ENCODE data around the gene DNAJB14. TPM values are rescaled to one million over a fixed set of nuclear protein-coding genes. Genes with fewer than 3 reads are reported as not detected.

The DNAJB14 gene
- total RNA-seq, 1 experiment from 2014 or later, result 18.9 TPM

DNA sequence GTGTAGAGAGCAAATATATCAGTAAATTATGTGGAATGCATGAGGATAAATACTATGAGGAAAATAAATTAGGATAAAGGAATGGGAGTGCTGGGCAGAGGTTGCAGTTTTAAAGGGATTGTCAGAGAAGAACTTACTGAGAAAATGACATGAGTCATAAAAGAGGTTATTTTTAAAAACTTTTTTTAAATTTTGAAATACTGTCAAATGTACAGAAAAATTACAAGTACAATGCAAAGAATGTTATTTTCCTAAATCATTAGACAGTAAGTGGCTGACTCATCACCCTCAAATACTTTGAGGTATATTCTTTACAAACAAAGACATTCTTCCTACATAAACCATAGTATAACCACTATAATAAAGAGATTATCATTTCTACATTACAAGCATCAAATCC lies 33.5 kb upstream of the DNAJB14 start:
- no peaks in the 10 kb centered on the region for H3K9me3 ChIP-seq (ENCODE audit: low read length)
- H4K20me1 ChIP-seq (ENCODE audit: low read length), result no peaks in the 10 kb centered on the region
- H3K4me3 ChIP-seq (ENCODE audit: low read length), result no peak overlapping the region
- no peaks in the 10 kb centered on the region for H3K36me3 ChIP-seq (ENCODE audit: low read depth, low read length)
- ATAC-seq, result peak; percentile 65
- no peak for TF ChIP-seq EZH2 (IDR thresholded peaks at IDR 0.05; ENCODE audit: low read length, unreplicated experiment)
- H3K79me2 ChIP-seq (ENCODE audit: low read length), result no peaks in the 10 kb centered on the region
- H3K9me2 ChIP-seq (replicated peaks; ENCODE audit: low read length), result no peaks in the 10 kb centered on the region
- intact Hi-C loops (cut with micrococcal nuclease), result no loop called here
- CTCF ChIA-PET, result no interaction called here
- H3K9ac ChIP-seq (ENCODE audit: low read length), result no peak overlapping the region
- no peaks in the 10 kb centered on the region for H3K27me3 ChIP-seq (ENCODE audit: low read length)
- no peak overlapping the region for H3K27ac ChIP-seq (ENCODE audit: low read length)
- POLR2A ChIA-PET (ENCODE audit: unreplicated experiment), result interaction anchor here (0.7 kb wide), 1 partner anchor 85 kb away, joined by 3 read pairs; the partner anchor contains the start of gene LAMTOR3
- peak; percentile 54 for DNase-seq
- peaks cover 9% of the 10 kb centered on the region; the same call in 1 of the 2 replicates for H3K4me1 ChIP-seq (ENCODE audit: insufficient read depth, low read length)
- H3F3A ChIP-seq (ENCODE audit: low read length, unreplicated experiment), result no peaks in the 10 kb centered on the region
- H2AFZ ChIP-seq (ENCODE audit: low read length), result no peak overlapping the region
- no TSS peak for BruUV-seq (replicated peaks)
- H3K4me2 ChIP-seq (ENCODE audit: low read length), result no peak overlapping the region

DNA sequence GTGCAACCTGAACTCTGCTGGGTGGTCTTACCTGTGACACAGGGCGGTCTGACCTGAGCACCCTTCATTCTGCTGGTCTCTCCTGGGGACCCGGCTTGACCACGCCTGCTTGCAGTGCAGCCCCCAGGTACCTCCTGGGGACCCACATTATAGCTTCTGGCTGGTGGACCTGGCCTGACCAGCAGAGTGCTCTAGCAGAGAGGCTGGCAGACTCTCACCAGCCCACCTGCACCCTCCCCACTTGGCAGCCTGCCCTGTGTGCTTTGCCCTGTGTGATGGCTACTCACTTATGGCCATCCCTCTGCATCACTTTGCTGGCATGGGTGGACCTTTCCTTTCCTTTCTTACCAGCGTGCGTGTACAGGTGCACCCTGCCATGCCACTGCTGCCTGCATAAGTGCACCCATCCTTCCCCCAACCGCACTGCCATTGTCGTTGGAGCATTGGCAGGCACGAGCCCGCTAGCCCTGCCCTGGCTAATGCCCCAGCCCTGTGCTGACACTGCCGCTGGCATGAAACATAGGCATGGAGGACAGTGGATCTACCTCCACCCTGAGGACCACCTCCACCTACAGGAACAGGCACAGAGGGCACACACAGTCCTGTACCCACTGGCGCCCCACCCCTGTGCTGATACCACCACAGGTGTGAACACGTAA lies 25.2 kb upstream of the DNAJB14 start:
- Histone ChIP-seq H3K9ac (ENCODE audit: low read length) (no peak overlapping the region), H3K79me2 (ENCODE audit: low read length) (no peaks in the 10 kb centered on the region), H3F3A (ENCODE audit: low read length, unreplicated experiment) (no peaks in the 10 kb centered on the region), H3K9me2 (replicated peaks; ENCODE audit: low read length) (no peaks in the 10 kb centered on the region), H3K4me2 (ENCODE audit: low read length) (no peak overlapping the region), H4K20me1 (ENCODE audit: low read length) (no peaks in the 10 kb centered on the region), H3K36me3 (ENCODE audit: low read depth, low read length) (no peaks in the 10 kb centered on the region), H3K4me1 (ENCODE audit: insufficient read depth, low read length) (peaks cover 8% of the 10 kb centered on the region; the same call in 1 of the 2 replicates), H3K27me3 (ENCODE audit: low read length) (no peaks in the 10 kb centered on the region), H3K4me3 (ENCODE audit: low read length) (no peak overlapping the region), H2AFZ (ENCODE audit: low read length) (no peak overlapping the region), H3K27ac (ENCODE audit: low read length) (no peak overlapping the region), H3K9me3 (ENCODE audit: low read length) (no peaks in the 10 kb centered on the region)
- ChIA-PET CTCF (no interaction called here), POLR2A (ENCODE audit: unreplicated experiment) (no interaction called here)
- TF ChIP-seq, protein P1, sequence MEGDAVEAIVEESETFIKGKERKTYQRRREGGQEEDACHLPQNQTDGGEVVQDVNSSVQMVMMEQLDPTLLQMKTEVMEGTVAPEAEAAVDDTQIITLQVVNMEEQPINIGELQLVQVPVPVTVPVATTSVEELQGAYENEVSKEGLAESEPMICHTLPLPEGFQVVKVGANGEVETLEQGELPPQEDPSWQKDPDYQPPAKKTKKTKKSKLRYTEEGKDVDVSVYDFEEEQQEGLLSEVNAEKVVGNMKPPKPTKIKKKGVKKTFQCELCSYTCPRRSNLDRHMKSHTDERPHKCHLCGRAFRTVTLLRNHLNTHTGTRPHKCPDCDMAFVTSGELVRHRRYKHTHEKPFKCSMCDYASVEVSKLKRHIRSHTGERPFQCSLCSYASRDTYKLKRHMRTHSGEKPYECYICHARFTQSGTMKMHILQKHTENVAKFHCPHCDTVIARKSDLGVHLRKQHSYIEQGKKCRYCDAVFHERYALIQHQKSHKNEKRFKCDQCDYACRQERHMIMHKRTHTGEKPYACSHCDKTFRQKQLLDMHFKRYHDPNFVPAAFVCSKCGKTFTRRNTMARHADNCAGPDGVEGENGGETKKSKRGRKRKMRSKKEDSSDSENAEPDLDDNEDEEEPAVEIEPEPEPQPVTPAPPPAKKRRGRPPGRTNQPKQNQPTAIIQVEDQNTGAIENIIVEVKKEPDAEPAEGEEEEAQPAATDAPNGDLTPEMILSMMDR (conservative IDR thresholded peaks at IDR 0.05; ENCODE audit: low read depth, low read length), result no peak
- TF ChIP-seq EZH2 (IDR thresholded peaks at IDR 0.05; ENCODE audit: low read length, unreplicated experiment) (no peak), EZH2phosphoT487 (IDR thresholded peaks at IDR 0.05; ENCODE audit: borderline replicate concordance, low read length) (no peak)
- ATAC-seq, result no peak
- no peak for DNase-seq
- no TSS peak for BruUV-seq (replicated peaks)
- intact Hi-C loops (cut with micrococcal nuclease), result no loop called here

DNA sequence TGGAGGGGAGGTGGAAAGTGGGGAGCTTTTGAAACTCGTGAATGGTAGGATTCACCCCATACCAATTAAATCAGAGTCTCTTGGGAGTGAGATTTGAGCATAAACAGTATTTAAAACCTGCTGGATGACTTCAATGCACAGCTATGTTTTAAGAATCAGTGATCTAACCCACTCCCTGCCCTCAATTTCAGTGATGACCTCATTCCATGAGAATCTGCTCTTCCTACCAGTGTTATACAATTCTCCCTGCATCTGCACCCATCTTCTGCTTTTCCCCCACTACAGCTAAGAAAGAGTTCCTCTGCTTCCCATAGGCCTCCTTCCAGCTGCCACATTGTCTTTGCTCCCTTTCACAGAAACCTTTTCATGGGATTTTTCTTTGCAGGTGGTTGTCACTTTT lies 21.9 kb upstream of the DNAJB14 start:
- ATAC-seq, result no peak
- no peaks in the 10 kb centered on the region for H3K9me3 ChIP-seq (ENCODE audit: low read length)
- peaks cover 8% of the 10 kb centered on the region; the same call in 1 of the 2 replicates for H3K4me1 ChIP-seq (ENCODE audit: insufficient read depth, low read length)
- H2AFZ ChIP-seq (ENCODE audit: low read length), result no peak overlapping the region
- ChIA-PET POLR2A (ENCODE audit: unreplicated experiment) (no interaction called here), CTCF (no interaction called here)
- no peak overlapping the region for H3K4me3 ChIP-seq (ENCODE audit: low read length)
- intact Hi-C loops (cut with micrococcal nuclease), result no loop called here
- DNase-seq, result peak; percentile 49
- TF ChIP-seq, protein P1 (conservative IDR thresholded peaks at IDR 0.05; ENCODE audit: low read depth, low read length), result no peak
- TF ChIP-seq EZH2 (IDR thresholded peaks at IDR 0.05; ENCODE audit: low read length, unreplicated experiment), result no peak
- no peak for TF ChIP-seq EZH2phosphoT487 (IDR thresholded peaks at IDR 0.05; ENCODE audit: borderline replicate concordance, low read length)
- H3K9ac ChIP-seq (ENCODE audit: low read length), result no peak overlapping the region
- no peak overlapping the region for H3K4me2 ChIP-seq (ENCODE audit: low read length)
- H3F3A ChIP-seq (ENCODE audit: low read length, unreplicated experiment), result no peaks in the 10 kb centered on the region
- no peaks in the 10 kb centered on the region for H3K36me3 ChIP-seq (ENCODE audit: low read depth, low read length)
- no peak overlapping the region for H3K27ac ChIP-seq (ENCODE audit: low read length)
- no peaks in the 10 kb centered on the region for H3K79me2 ChIP-seq (ENCODE audit: low read length)
- no TSS peak for BruUV-seq (replicated peaks)
- no peaks in the 10 kb centered on the region for H4K20me1 ChIP-seq (ENCODE audit: low read length)
- no peaks in the 10 kb centered on the region for H3K27me3 ChIP-seq (ENCODE audit: low read length)
- no peaks in the 10 kb centered on the region for H3K9me2 ChIP-seq (replicated peaks; ENCODE audit: low read length)
